ENCODE results near the gene PRDM16.

DNA sequence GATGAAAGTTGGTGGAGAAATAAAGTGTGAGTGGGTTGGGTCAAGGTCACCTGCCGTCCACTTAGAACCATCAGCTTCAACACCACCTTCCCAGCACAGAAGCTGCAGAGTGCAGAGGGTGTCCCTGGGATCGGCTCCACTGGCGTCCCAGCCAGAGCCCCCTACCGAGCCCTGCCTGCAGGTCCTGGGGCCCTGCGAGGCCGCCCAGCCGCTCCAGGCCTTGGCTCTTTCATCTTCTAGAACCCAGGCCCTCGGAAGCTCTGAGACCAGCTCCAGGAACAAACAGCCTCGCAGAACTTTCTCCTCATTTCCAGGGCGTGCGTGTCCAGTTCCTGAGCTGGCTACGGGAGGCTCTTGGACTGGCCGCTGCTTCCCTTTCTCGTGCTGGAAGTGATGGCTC lies 166.0 kb downstream of the PRDM16 start:
- TF ChIP-seq CTCF (conservative IDR thresholded peaks at IDR 0.05; ENCODE audit: low read depth, low read length) (no peak), POLR2A (IDR thresholded peaks at IDR 0.05; ENCODE audit: low read depth, low read length) (no peak), RFX5 (IDR thresholded peaks at IDR 0.05; ENCODE audit: low read depth, low read length) (no peak), NFE2L2 (IDR thresholded peaks at IDR 0.05; ENCODE audit: low read depth, low read length) (no peak), MAFK (IDR thresholded peaks at IDR 0.05; ENCODE audit: low read depth, low read length) (no peak), RAD21 (IDR thresholded peaks at IDR 0.05; ENCODE audit: low read length) (no peak), CEBPB (IDR thresholded peaks at IDR 0.05; ENCODE audit: low read depth, low read length) (no peak), BHLHE40 (IDR thresholded peaks at IDR 0.05; ENCODE audit: low read depth, low read length) (no peak), CHD1 (IDR thresholded peaks at IDR 0.05; ENCODE audit: low read depth, low read length) (no peak), RCOR1 (IDR thresholded peaks at IDR 0.05; ENCODE audit: insufficient replicate concordance, low read length) (no peak)
